Activated naive CD4-positive, alpha-beta T cell treated with anti-CD3 and anti-CD28 coated beads, Interleukin-2, amount 10 ng/mL, durations not matched to agents 5 hours and 36 hours (primary cell): ENCODE measurements around the gene GPR148. TPM values are rescaled to one million over a fixed set of nuclear protein-coding genes. Genes with fewer than 3 reads are reported as not detected.

Source experiments
- total RNA-seq, 2 experiments: library from RNA; stranded (reverse); gene quantifications; one replicate each; pipeline ENCODE4 v1.2.3, GENCODE V29; 2021

Gene GPR148, protein sequence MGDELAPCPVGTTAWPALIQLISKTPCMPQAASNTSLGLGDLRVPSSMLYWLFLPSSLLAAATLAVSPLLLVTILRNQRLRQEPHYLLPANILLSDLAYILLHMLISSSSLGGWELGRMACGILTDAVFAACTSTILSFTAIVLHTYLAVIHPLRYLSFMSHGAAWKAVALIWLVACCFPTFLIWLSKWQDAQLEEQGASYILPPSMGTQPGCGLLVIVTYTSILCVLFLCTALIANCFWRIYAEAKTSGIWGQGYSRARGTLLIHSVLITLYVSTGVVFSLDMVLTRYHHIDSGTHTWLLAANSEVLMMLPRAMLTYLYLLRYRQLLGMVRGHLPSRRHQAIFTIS
- total RNA-seq: not detected

DNA sequence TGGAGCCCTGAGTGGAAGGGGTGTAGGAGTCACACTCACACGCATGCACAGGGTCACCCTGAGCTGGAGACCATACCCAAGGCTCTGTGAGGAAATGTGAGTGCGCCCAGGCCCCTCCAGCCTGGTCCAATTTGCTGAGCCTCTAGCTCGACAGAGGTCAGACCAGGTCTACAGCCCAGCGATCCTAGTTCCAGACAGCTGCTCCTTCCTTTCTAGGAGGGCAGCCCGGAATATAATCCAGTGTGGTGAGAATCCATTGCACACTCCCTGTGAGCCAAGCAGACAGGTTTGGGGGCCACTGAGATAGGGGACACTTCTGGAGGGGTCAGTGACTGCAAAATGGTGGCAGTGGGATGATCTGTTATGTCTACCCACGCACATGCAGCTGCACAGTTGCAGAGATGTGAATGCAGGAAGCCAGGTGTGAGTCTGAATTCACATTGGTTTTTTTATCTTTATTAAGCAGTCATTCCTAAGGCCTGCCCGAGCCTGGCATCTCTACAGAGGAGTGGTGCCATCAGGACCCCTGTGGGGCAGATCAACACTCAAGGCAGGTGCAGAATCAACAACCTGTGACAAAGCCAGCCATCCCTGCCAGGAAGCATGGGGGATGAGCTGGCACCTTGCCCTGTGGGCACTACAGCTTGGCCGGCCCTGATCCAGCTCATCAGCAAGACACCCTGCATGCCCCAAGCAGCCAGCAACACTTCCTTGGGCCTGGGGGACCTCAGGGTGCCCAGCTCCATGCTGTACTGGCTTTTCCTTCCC, at the start of gene GPR148:
TSS of gene GPR148 (plus strand) at position 522 of the 768 bp plus-strand sequence. CDS start at position 604, 82 bp downstream.

DNA sequence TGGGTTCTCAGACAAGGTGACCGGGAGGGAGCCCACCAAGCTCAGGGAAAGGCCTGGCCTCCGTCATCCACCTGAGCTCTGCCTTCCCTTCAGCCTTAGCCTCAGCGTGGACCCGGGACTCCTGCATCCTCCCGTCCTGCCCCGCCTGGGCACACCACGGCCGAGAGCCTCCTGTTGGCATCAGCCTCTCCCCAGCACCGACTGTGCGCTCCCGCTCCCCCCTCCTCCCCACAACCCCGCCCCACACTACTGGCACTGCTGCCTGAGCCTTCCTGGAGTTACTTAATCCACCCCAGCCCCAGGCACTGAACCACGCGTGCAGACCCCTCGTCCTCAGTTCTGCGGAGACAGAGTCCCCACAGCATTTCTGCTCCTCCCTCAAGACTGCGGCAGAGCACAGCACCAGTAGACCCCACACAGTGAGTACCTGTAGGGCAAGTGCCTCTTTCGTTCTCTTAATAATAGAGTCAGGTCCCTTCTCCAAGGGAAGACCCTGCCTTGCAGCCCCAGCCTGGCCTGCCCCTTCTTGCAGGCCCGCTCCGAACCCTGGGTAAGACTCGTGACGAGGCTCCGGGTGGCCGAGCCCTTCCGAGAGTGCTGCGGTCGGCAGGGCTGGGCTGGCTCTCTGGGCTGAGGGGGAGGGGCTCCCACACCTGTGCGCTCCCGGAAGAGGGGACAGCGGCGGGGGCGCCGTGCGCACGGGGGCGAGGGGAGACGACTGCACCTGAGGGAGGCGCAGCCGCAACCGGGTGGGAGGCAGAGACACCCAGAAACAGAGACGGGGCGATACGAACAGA, 26.6 kb downstream of the GPR148 start, which contains the start of gene AMER3:
TSS of gene AMER3 (plus strand) at position 285 of the 797 bp plus-strand sequence. CDS start 6,533 bp downstream, outside the sequence.

Other genes starting within 250 kb of the GPR148 start
- not detected for gene POTEI, start 219.7 kb upstream of the GPR148 start, total RNA-seq
- not detected for gene CFC1B, start 207.8 kb upstream of the GPR148 start, total RNA-seq
- not detected for gene CFC1, start 129.5 kb upstream of the GPR148 start, total RNA-seq
- gene POTEJ, start 117.6 kb upstream of the GPR148 start, total RNA-seq: not detected
- gene AMER3, start 26.5 kb downstream of the GPR148 start, total RNA-seq: not detected
- 1 to 10 TPM; 1.4 to 2.1 TPM for gene ARHGEF4, start 107.8 kb downstream of the GPR148 start, total RNA-seq